Stimulated activated CD8-positive, alpha-beta memory T cell treated with anti-CD3 and anti-CD28 coated beads, Interleukin-15, amount 100 ng/mL, for 1 hour (primary cell): ENCODE data around the gene EP300.
"Not testable (repeated sequence)": the region's sequence is repeated elsewhere in the genome, so short reads cannot be mapped to it uniquely, and the experiment has no call there.

Experiments used
- DNase-seq: peaks from one replicate; pipeline ENCODE4 v3.0.0-alpha.2; 2020; ENCODE audit warnings: low read depth

Gene EP300

GRCh38 chr22:41085842-41086241 is 6.5 kb upstream of the EP300 start:
- DNase-seq: no peak

DNA sequence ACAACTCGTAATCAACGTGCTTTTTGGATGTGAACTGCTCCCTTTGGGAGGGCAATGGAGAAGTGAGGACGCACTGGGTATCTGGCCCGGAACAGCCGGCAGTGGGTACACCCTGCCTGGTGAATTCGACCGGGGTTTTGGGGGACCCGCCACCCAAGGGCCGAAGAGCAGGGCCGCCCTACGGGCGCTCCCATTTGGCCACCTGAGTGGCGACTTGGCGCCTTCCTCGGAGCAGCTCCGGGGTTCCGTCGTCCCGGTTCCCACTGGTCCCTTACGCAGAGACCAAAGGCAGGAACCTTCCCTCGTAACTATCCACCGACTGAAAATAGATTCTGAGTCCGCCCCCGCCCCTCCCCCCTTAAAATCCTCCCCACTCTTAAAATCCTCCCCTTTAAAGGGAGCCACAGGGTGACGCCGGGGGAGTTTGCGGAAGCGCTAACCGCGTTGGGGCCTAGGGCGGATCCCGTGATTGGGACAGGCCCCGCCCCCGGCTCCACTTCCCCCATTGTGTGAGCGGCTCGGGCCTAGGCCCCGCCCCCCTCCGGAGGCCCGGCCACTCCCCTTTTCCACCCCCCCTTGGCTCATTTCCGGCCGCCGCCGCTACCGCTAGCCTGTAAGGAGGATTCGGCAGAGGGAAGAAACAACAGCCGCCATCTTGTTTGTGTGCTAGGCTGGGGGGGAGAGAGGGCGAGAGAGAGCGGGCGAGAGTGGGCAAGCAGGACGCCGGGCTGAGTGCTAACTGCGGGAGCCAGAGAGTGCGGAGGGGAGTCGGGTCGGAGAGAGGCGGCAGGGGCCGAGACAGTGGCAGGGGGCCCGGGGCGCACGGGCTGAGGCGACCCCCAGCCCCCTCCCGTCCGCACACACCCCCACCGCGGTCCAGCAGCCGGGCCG is 1.0 kb upstream of the EP300 start:
- peak; percentile 99 for DNase-seq

- no peak for DNase-seq
Measured at GRCh38 chr22:41092847-41093411, 537 bp downstream of the EP300 start.

DNA sequence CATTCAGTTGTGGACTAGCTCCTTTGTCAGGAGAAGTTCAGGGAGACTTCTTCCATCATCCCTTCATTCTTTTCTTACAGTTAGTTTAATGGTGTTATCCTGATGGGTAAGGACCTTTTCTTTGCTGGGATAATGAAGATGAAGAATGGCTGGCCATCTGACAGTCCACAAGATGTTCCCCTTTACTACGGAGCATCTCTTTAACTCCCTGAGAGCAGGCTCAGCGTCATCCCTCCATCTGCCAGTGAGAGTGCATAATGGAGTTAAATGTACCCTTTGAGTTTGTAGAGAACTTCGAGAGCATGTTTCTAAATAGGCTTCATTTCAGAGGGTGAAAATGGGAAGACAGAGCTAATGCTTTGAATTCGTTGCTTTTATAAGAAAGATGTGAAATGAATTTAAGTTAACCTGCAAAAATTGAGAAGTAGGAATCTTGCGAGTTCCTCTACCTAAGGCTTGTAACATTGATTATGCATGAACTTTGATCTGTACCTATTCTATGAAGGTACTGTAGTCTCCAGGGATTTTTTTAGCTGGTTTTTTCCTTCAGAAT is 1.7 kb downstream of the EP300 start:
- DNase-seq: no peak

- DNase-seq: no peak
Measured at GRCh38 chr22:41096391-41096790, 4.0 kb downstream of the EP300 start.

- no peak for DNase-seq
Measured at GRCh38 chr22:41096841-41097240, 4.4 kb downstream of the EP300 start.

DNA sequence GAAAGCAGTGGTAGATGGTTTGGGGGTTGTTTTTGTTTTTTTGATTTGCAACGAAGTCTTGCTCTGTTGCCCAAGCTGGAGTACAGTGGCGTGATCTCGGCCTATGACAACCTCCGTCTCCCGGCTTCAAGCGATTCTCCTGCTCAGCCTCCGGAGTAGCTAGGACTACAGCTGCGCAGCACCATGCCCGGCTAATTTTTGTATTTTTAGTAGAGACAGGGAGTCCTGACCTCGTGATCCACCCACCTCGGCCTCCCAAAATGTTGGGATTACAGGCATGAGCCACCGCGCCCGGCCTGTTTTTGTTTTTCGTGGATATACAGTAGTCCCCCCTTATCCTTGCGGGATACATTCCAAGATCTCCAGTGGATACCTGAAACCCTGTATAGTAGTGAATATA is 6.6 kb downstream of the EP300 start:
- DNase-seq: no peak

DNA sequence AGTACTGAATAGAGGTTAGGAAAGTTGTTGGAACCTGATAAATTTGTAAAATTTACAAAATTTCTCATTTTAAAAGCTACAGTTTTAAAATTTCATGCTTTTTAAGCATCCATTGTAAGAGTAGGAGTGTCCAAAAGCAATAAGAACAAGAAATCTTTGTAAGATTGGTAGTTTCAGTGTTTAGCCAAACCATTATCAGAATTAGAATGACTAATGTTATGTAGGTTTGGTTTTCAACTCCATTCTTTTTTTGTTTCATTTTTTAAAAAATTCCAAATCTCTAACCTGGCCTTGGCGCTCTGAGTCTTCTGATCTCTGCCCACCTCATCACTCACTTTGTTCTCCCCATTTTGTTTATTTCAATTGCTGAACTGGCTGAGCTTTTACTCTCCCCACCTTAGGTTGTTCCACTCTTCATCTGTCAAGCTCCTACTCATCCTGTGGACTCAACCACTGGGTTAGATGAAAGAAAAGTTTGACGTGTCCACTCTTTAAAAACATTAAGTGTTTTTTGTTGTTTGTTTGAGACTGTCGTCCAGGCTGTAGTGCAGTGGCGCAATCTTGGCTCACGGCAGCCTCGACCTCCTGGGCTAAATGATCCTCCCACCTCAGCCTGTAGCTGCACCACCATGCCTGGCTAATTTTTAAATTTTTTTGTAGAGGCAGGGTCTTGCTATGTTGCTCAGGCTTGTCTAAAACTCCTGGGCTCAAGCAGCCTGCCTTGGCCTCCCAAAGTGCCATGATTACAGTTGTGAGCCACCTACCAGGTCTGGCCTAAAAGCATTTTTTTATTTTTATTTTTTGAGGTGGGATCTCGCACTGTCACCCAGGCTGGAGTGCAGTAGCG is 14.0 kb downstream of the EP300 start:
- DNase-seq: no peak

DNA sequence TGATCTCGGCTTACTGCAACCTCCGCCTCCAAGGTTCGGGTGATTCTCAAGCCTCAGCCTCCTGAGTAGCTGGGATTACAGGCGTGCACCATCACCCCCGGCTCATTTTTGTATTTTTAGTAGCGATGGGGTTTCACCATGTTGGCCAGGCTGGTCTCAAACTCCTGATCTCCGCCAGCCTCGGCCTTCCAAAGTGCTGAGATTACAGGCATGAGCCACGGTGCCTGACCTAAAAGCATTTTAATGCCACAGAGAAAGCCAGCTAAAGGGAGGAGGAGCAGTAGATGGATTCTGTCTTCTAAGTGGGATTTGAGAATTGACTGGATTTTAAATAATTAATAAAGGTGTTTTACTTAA is 14.6 kb downstream of the EP300 start:
- not testable (repeated sequence) for DNase-seq

DNA sequence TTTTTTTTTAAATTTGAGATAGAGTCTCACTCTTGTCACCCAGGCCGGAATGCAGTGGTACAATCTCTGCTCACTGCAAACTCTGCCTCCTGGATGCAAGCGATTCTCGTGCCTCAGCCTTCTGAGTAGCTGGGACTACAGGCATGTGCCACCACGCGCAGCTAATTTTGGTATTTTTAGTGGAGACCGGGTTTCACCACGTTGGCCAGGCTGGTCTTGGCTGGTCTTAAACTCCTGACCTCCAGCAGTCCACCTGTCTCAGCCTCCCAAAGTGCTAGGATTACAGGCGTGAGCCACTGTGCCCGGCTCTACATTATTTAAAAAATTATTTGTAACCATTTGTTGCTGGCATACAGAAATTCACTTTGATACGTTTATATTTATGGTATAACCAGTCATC is 18.6 kb downstream of the EP300 start:
- DNase-seq: no peak

GRCh38 chr22:41116342-41116741 is 23.9 kb downstream of the EP300 start:
- DNase-seq: no peak

- DNase-seq: no peak
Measured at GRCh38 chr22:41117127-41117965, 25.0 kb downstream of the EP300 start.

DNA sequence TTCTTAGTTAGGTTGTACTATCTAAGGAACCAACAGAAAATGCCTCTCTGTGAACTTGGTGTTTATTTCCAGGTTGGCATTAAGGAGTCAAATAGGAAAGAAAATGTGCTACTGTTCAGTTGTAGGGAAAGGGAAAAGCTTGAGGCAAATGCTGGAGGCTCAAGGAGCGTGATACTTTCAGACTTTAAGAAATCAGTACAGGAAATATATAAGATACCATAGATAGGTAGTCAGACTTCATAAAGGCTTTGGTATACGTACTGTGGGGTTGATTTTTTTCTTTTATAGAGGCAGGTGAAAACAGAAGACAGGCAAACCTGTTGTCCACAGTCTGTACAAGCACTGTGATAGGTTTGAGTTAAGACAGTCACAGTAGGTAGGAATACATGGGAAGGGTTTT is 30.8 kb downstream of the EP300 start:
- DNase-seq: no peak

GRCh38 chr22:41124086-41124485 is 31.7 kb downstream of the EP300 start:
- DNase-seq: no peak

DNA sequence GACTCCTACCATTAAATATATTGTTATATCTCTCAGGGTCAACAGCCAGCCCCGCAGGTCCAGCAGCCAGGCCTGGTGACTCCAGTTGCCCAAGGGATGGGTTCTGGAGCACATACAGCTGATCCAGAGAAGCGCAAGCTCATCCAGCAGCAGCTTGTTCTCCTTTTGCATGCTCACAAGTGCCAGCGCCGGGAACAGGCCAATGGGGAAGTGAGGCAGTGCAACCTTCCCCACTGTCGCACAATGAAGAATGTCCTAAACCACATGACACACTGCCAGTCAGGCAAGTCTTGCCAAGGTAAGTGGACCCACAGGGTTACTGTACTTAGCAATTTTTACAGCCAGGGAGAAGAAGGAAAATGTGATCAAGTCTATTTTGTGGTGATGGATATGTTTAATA is 35.1 kb downstream of the EP300 start:
- no peak for DNase-seq

- no peak for DNase-seq
Measured at GRCh38 chr22:41128606-41129005, 36.2 kb downstream of the EP300 start.

GRCh38 chr22:41132550-41132949 is 40.2 kb downstream of the EP300 start:
- no peak for DNase-seq

- no peak for DNase-seq
Measured at GRCh38 chr22:41140365-41140957, 48.1 kb downstream of the EP300 start.

DNA sequence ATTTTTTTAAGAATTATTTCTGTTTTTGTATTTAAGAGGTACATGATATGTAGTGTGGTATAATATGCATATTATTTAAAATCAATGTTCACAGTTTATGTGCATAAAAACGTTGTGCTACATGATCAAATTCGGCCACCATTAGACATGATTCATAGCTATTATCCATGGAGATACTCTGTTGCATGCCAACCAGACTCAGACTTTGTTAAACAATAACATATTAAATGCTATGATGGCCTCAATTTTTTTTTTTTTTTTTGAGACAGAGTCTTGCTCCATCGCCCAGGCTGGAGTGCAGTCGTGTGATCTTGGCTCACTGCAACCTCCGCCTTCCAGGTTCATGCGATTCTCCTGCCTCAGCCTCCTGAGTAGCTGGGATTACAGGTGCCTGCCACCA is 53.5 kb downstream of the EP300 start:
- not testable (repeated sequence) for DNase-seq

DNA sequence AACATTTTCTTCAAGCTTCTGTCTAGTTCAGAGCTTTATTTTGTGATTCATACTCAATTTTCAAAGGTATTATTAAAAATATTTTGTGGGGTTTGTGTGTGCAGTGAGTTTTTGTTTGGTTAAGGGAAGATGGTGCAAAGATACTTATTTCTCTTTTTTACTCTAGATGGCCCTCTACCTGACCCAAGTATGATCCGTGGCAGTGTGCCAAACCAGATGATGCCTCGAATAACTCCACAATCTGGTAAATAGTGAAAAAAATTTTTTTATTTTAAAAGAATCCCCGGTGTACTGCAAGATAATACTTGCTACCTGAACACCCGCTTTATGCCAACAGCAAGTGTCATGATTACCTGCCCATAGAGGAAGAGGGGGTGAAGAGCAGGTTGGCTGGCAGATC is 54.2 kb downstream of the EP300 start:
- DNase-seq: no peak

DNA sequence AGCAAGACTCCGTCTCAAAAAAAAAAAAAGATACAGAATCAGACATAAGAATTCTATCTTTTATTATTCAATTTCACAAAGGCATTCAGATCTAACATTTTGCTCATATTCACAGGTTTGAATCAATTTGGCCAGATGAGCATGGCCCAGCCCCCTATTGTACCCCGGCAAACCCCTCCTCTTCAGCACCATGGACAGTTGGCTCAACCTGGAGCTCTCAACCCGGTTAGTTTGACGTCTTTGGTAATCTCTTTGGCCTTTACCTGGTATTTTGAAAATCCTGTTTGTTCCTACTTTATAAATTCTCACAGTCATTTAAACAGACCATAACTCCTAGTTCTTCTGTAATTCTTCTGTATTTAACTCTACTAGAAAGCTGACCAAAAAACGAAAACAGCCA is 55.3 kb downstream of the EP300 start:
- DNase-seq: no peak
